GM03348 (cell line): ENCODE results near the gene ACHE.

Experiments
- DNase-seq: peaks from one replicate; pipeline ENCODE4 v3.0.0; 2012; ENCODE audit warnings: low spot score

Gene ACHE

DNA sequence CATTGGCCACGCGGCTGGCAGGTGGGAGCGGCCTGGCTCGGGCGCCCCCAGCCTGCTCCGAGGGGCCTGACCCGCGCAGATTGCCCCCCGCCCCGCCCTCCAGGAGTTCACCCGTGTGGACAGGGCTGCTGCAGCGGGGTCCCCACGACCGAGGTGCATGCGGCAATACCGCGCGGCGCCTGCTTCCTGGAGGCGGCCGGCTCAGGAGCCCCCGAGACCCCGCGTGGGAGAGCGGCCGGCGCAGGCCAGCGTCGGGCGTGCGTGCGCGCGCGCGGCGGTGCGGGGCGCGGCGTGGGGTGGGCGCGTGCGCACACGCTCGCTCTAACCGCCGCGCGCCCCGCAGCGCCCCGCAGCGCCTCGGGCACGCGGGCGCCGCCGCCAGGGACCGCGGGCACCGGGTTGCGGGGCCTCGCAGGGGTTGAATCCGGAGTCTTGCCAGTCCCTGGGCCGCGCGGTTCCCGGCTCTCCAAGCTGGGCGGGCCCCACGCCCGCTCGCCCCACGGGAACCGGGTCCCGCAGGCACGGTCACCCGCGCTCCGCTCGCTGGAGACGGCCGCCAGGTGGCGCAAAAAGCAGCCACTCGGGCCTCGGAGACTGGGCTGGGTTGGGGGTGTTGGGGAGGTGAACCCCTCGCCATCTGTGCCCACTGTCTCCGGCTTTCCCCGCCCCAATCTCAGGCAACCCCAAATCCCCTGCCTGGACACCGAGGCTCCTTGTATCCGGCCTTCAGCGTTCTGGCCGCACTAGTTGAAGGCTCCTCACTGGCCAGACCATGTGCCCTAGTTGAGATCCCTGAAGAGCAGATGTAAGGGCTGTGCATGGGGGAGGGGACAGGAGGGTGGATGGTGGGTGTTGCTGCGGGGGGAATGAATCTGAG, 1.3 kb upstream of the ACHE start:
- peak; percentile 68 for DNase-seq

DNA sequence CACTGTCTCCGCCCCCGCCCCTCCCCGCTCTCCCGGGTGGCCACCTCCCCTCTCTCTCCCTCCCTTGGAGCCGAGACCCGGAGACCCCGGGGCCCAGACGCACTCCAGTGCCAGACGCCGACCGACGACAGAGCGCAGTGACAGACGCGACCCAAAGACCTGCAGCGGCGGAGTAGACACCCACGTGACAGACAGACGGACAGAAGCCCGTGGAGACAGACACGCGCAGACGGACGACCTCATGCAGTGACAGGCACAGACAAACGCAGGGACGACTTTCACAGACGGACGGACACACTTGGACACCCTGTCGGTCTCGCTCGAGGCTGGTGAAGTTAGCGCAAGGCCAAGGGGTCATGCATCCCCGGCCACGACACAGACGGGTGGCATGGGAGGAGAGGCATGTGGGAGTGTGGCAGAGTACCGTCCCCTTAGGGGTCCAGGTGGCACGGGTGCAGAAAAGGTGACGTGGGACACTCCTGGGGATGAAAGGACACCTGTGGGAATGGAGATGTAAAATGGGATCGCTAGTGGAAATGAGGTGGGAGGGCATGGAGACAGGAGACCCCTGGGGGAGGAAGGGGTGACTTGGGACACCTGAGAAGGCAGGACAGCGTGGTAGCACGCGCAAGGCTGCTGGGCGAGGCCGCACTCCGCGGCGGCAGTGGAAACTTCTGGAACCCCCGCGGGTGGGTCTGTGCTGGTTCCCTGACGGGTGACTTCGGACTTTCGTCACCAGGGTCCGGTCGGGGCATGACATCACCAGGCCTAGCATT, 456 bp upstream of the ACHE start:
- peak; percentile 3 for DNase-seq

DNA sequence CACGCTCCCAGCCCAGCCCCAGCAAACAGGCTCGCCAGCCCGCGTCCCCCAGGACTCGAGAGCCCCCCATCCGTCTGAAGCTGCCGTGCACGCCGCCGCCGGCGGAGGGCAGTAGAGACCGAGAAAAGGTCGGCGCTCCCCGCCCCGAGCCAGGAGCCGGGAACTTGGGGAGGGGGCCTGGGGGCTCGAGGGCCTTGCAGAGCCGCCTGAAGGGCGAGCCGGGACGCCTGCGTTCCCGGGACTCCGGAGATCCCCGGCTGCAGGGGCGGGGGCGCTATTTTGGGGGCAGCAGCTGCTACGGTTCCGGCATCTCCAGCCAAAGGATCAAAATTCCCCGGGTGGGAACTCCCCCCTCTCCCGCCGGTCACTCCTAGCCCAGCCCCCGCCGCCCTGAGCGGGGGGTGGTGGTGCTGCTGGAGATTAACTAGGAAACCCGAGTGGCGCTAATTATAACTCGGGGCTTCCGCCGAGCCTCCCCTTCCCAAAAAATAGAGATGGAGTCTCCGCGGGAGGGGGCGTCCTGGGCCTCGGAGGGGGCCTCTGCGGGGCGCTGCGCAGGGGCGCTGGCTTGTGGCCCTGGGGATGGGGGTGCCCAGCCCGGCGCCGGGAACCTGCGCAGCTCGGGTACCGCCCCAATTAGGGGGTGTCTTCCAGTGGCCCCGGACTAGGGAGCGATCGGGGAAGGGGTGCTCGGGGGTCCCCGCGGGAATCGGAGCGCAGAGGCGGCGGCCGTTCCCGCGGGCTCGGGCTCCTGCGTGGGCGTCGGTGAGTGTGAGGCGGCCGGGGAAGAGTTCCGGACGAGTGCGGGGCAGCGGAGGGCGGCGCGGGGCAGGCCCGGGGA, 608 bp downstream of the ACHE start:
- DNase-seq = peak; percentile 70

DNA sequence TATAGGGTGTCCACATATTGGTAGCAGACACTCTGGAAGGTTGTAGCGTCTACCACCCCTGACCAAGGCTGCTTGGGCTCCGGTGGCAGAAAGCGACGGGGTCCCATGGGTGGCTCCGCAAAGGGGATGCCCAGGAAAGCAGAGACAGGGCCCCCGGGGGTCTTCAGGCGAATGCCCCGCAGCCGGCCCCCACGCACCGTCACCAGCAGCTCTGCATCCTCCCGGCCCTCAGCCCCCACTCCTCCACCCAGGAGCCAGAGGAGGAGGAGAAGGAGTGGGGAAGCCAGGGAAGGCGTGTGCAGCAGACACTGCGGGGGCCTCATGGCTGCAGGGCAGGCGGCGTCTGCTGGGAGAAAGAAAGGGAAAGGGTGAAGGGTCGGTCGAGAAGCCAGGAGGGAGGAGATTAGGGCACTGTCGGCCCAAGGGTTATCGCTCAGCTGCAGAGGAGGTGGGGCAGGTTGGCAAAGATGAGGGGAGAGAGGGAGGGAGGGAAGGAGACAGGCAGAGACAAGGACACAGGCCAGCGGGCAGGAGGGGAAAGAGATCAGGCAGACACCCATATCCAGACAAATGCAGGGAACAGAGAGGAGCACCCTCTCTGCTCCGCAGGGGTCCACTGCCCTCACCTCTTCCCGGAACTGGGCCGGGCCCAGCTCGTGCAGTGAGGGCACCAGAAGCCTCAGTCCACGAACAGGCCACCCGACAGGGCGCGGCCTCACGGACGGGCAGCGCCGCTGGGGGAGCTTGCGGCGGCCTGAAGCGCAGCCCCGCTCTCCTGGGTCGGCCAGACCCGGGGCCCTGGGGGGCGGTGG, 1.6 kb downstream of the ACHE start:
- DNase-seq = peak; percentile 5

DNA sequence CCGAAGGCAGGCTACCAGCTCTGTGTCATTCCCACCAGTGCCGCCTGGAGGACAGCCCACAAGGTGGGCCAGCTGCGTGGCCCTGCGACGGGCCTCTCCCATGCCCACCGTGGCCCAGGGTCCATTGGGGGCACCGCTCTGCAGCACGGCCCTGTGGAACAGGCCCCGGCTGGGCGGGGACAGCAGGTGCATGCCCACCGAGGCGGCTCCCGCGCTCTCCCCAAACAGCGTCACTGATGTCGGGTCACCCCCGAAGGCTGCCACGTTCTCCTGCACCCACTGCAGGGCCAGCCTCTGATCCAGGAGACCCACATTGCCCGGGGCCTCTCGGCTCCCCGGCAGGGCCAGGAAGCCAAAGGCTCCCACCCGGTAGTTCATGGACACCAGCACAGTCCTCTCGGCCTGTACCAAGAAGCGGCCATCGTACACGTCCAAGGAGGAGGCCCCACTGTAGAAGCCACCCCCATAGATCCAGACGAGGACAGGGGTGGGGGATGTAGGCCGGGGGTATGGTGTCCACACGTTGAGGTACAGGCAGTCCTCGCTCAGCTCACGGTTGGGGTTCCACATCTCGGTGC, 2.3 kb downstream of the ACHE start:
- peak; percentile 1 for DNase-seq

DNA sequence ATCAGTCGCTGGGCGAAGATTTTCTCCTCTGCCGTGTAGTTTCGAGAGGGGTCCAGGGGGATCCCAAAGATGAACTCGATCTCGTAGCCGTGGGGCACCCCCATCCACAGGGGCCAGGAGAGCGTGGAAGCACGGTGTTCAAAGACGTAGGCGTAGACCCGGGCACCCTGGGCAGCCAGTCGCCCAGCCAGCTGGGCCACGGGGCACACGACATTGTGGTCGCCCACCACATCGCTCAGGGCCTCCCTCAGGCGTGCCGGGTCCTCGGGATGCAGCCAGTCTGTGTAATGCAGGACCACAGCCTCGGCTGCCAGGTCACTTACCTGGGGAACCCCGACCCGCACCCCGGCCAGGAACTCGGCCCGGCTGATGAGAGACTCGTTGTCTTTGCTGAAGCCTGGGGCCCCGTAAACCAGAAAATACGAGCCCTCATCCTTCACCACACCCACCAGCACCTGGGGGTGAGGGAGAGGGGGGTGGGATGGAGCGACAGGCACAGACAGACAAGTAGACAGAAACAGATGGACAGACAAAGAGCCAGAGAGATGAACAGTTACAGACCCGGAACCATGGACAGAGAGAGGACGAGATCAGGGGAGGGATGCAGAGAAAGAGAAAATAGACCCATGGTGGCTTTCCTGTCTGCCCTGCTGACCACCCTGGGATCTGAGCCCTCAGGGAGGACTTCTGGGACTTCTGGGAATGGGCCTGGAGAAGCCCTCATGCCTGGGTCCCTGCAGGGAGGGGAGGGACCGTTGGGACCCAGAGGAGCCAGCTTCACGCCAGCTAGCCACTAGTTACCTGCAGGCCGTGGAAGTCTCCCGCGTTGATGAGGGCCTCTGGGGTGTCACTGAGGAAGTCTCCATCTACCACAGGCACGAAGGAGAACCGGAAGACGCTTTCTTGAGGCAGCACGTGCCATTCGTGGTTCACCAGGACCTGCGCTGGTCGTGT, 3.0 kb downstream of the ACHE start:
- peak; percentile 2 for DNase-seq

DNA sequence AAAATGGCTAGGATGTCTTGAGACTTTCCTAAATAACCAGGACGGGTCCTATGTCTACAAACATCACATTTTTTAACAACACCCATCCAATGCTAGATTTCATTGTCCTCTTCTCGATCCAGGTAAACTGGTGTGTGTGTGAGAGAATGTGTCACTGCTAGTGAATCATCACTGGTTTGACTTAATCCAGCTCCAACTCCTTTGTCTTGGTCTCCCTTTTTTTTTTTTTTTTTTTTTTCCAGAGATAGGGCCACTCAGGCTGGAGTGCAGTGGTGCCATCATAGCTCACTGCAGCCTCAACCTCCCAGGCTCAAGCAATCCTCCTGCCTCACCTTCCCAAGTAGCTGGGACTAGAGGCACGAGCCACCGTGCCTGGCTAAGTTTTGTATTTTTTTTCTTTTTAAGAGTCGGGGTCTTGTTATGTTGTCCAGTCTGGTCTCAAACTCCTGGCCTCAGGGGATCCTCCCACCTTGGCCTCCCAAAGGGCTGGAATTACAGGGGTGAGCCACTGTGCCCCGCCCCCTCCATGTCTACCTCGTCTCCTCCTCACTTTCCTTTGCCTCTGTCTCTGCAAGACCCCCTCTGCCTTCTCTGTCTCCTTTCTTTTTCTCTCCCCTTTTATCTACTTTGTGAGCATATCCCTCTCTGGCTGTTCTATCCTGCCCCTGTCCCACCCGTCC, 4.0 kb downstream of the ACHE start:
- DNase-seq = peak; percentile 2

DNA sequence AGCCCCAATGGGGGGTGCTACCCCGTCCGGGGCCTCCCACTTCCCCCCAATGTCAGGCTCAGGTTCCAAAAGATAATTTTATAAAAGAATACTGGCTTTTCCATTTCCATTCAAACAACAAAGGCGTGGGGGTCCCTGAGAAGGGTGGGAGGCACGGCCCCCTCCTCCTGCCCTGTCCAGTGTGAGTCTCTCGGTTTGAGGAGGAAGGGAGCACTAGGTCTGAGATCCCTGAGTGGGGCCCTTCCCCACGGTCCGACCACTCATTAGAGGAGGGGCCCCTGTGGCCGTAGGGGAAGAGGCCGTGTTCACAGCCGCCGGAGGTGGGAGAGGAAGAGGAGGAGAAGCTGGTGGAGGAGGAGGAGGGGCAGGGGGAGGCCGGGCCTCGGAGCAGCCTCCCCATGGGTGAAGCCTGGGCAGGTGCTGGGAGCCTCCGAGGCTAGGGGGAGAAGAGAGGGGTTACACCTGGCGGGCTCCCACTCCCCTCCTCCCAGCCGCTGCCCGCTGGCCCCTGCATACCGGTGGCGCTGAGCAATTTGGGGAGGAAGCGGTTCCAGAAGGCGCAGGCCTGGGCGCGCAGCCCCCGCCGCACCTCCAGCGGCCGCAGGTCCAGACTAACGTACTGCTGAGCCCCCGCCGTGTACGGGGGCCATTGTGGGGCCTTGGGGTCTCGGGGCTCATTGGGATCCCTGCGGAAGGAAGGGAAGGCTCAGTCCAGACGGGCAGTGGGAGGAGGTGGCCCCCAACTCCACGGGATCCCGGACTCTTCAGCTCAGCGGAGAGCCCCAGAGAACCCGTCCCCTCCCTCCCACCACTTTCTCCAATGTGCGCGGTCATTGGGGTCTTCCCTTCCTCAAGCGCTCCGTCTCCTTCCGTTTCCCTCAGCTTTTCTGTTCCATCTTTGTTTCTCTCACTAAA, 4.8 kb downstream of the ACHE start:
- DNase-seq = peak; percentile 3

DNA sequence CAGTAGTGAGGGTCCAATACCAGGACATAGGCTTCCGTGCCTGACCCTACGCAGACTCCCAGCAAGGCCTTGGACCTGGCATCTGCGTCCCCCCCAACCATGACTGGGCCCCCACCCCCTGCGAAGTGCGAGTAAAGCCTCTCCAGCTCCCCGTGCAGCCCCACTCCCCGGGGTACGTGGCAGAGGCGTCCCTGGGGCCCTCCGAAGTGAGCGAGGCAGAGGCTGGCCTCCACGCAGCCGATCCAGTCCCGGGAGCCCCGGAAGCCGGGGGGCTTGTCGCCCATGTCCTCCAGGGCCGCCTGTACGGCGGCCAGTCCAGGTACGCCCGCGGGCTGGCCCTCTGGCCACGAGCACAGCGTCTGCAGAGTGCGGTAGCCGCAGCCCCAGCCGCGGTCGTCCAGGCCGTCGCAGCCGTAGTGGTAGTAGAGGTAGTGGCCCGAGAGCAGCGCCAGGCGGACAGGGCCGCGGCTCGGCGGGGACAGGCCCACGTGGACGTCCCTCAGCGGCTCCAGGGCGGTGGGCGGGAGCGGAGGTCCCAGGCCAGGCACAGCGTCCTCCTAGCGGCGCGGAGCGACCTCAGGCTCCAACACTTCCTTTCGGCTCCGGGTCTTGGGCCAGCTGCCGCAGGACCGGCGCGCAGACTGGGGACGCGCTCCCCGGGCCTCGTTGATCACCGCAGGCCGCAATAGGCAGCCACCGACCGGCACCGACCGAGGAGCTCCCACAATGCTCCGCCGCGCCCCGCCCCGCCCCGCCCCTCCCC, 6.5 kb downstream of the ACHE start, which contains the start of gene UFSP1:
Gene UFSP1 (minus strand): TSS at position 728 of the 763 bp plus-strand sequence. CDS start 444 bp downstream, at position 284.
- DNase-seq = no peak

DNA sequence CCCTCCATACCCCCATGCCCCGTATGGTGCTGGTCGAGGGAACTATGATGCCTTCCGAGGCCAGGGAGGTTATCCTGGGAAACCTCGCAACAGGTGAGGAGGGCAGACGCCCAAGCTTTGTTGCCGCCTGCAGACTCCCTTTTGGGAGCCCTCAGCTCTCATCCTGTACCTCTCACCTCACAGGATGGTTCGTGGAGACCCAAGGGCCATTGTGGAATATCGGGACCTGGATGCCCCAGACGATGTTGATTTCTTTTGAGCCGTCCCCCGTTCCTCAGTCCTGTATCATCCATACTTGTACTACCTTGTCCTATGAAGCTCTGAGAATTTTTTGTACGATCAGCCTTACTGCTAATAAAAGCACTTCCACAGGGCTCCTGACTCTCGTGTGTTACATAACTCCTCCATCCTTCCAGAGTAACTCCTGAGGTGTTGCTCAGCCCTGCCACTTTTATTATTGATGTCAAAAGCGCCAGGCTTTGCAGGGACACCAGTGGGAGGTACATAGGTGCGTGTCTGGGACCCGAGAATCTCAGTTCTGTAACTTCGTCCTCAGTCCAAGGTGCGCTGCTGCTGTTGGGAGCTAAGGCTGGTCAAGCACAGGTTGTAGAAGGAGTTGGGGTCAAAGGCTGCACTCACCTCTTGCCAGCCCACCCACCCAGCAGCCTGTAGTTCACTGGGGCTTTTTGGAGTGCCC, 7.2 kb downstream of the ACHE start:
- DNase-seq = peak; percentile 7

DNA sequence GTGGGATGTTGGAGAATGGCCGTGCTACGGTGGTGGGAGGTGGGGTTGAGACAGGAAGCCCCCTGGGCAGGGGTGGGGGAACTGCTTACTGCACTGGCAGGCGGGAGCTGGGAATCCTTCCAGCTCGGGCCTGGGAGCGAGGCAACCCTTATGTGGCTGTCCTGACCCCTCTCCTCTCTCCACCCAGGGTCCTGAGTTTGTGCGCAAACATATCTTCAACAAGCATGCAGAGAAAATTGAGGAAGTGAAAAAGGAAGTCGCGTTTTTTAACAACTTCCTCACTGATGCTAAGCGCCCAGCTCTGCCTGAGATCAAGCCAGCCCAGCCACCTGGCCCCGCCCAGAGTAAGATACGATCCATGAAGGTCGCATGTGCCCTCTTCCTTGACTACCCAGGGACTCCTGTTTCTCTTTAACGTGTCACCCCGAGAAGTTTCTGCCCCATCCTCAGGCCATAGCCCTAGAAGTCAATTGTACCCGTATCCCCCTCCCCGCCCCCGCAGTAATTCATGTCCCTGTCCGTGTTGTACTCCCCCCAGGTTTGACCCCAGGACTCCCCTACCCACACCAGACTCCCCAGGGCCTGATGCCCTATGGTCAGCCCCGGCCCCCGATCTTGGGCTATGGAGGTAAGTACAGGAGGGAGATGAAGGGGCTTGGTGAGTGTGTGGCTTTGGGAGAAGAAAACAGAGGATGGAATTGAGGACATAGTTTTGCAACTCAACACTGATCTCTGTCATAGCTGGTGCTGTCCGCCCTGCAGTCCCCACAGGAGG, 8.0 kb downstream of the ACHE start:
- DNase-seq = no peak

DNA sequence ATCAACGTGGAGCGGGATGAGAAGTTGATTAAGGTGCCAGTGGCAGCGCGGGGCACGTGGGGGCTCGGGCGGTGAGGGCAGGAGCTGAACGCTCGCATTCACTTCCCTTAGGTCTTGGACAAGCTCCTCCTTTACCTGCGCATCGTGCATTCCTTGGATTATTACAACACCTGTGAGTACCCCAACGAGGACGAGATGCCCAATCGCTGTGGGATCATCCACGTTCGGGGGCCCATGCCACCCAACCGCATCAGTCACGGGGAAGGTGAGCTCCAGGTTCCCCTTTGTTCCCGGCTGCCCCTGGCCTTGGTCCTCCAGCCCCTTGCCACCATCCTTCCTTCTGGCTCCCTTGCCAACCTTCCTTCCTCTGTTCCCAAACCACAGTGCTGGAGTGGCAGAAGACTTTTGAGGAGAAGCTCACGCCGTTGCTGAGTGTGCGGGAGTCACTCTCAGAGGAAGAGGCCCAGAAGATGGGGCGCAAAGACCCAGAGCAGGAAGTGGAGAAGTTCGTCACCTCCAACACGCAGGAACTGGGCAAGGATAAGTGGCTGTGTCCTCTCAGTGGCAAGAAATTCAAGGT, 8.7 kb downstream of the ACHE start:
- no peak for DNase-seq

DNA sequence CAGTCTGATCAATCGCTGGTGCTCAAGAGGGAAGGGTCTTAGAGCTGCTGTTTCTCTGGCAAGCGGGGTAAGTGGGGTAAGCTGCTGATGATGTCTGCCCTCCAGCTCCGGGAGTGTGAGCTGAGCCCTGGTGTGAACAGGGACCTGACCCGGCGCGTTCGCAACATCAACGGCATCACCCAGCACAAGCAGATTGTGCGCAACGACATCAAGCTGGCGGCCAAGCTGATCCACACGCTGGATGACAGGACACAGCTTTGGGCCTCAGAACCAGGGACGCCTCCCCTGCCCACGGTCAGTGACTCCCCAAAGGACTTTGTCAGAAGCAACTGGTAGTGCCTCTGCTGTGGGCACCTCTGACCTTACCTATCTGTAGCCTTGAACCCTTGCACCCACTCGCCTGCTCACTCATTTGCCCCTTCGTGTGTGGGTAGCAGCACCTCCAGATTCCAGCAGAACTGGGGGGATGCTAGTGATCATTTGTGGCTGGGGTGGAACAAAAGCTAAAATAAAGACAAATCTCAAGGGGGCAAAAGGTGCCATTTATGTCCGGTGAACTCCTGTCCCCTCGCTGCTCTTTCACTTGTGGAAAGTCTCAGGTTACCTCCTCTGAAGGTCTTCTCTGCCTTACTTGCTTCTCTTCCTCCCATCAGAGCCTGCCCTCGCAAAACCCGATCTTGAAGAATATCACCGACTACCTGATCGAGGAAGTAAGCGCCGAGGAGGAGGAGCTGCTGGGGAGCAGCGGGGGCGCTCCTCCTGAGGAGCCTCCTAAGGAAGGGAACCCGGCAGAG, 9.3 kb downstream of the ACHE start:
- DNase-seq = no peak

DNA sequence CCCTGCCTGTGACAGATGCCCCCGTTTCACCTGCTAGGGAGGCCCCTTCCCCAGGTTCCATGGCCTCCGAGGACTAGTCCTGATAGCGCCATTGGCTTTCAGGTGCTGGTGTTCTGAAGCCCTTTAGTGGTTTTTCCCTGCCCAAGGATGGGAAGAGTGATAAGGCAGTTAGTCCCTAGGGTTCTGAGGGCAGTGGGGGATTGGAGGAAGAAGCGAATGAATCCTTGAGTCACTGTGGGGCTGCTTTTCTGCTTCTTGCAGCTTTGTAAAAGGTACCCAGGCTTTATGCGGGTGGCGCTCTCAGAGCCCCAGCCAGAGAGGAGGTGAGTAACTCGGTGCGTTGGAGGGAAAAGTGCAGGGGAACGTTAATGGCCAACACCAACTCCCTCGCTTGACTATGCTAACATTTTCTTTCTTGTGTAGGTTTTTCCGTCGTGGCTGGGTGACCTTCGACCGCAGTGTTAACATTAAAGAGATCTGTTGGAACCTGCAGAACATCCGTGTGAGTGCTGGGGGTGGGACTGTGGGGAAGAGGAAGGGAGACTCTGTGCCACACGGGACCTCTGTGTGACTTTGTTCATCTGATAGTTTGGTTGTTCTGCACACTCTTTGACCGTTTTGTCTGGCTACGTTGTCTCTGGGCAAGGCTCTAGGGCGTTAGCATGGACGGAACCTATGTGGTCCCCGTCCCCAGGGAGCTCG, 10.1 kb downstream of the ACHE start:
- no peak for DNase-seq
